GM12892 (cell line): ENCODE results near the gene MAP3K5.
A peak's percentile ranks its signal among the peaks of the same experiment; 100 is the strongest.

Experiments
- DNase-seq: peaks from one replicate; pipeline ENCODE4 v3.0.0; 2011; ENCODE audit not compliant: insufficient read length
- FAIRE-seq: peaks from 2 replicates; lab custom pipeline; 2011; peaks lifted over from hg19 to GRCh38; lab: Jason Lieb, UNC
- POLR2A ChIP-seq: IDR thresholded peaks from 2 replicates; pipeline ENCODE4 v1.6.1; 2011; ENCODE audit warnings: low read depth, low read length, control low read depth
- POLR2AphosphoS5 ChIP-seq: IDR thresholded peaks from 2 replicates; pipeline ENCODE4 v1.6.1; 2011; ENCODE audit warnings: low read depth, low read length, control low read depth
- TAF1 ChIP-seq: IDR thresholded peaks from 2 replicates; pipeline ENCODE4 v1.6.1; 2011; ENCODE audit warnings: low read depth, mild to moderate bottlenecking, control low read depth, low read length, borderline replicate concordance

Gene MAP3K5

DNA sequence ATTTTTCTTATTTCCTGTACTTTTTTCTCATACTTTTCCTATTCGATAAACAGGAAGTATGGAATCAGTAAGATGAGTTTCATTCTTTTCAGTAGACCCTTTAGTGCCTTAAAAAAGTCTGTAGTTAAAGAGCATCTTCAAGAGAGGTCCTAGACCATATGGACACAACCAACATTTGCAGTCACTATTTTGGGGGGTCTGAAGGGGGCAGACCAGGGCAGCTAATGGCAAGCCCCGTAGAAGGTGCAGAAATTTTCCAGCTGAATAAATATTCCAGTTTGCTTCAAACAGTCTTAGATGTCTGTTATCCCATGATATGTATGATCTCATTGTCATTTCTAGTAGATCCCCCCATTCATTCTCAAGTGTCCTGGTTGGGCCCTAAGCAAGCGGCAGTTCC is 52.8 kb downstream of the MAP3K5 start:
- TF ChIP-seq POLR2A (no peak), POLR2AphosphoS5 (no peak)
- no peak for DNase-seq
- no peak for FAIRE-seq

- TF ChIP-seq POLR2A (no peak), TAF1 (no peak), POLR2AphosphoS5 (no peak)
- FAIRE-seq (no peak), DNase-seq (no peak)
These were observed 53.2 kb downstream of the MAP3K5 start for GRCh38 chr6:136739071-136739470.

DNA sequence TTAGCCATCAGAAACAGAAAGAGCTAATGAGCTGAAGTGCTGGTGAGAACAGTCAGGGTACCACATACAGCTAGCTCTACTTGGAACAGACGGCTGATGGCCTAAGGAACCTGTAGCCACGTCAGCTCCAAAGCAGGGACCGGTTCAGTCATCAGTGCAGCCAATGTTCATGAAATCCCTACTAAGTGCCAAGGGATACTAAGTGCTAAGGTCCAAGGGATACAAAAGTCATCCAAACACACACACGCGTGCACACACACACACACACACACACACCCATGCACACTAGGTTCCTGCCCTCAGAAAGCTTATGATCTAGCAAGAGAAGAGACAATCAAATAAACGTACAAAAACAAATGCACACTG is 53.6 kb downstream of the MAP3K5 start:
- FAIRE-seq (peak; percentile 40), DNase-seq (no peak)
- no peak for TF ChIP-seq POLR2A
- TF ChIP-seq POLR2AphosphoS5, result no peak
- no peak for TF ChIP-seq TAF1

DNA sequence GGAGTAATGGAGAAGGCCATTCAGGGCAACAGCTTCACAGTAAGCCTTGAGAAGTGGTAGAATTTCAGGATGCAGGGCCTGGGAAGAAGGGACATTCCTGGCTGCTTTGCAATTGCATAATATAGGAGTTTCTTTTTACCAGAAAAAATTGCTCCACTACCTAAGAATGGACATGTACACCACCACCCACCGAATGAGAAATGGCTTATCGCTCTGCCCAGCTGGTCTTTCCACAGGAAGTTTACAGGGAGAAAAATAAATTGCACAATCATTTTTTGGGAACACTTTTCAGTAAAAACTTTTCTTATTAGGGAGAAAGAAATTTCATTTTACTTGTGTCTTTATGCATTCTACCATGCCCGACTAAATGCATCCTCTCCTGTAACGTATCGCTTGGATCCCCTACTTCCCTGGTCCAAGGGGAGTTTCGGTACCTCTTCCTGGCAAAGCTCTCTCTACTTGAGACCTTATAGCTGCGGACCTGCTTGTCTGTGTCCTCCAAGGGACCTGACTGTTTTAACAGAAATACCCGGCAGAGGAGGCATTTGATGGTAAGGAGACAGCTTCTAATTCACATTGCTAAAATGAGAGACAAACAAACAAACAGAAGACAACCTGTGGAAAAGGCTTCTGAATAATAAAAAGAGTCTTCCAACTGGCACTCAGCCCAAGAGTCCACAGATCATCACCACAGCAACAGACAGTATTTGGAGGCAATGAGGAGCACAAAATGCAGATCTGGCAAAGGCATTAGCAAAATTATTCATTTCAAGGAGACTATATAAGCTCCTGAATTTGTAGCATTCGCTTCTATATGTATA is 54.2 kb downstream of the MAP3K5 start:
- no peak for FAIRE-seq
- no peak for DNase-seq
- TF ChIP-seq TAF1 (no peak), POLR2A (no peak), POLR2AphosphoS5 (no peak)

DNA sequence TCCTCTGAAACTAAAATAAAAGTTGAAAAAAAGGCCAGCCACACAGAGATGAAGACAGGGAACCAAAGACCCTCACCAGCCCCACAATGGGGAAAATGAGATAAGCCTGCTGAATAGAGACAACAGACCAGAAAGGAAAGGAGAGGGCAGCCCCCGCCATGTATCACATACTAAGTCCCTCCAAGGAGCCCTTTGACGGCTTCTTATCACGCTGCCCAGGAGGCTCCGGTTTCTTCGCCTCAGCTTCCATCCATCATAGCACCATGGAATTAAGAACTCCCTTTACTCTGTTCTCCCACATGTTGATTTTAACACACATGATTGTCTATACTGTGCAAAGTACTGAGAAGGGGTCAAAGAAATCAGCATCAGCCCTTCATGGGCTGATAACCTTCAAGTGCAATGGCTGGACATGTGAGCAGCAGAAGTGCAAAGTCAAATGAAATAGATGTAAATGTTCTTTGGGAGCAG is 54.9 kb downstream of the MAP3K5 start:
- TF ChIP-seq POLR2AphosphoS5, result no peak
- no peak for TF ChIP-seq POLR2A
- TF ChIP-seq TAF1, result no peak
- FAIRE-seq (no peak), DNase-seq (no peak)

DNA sequence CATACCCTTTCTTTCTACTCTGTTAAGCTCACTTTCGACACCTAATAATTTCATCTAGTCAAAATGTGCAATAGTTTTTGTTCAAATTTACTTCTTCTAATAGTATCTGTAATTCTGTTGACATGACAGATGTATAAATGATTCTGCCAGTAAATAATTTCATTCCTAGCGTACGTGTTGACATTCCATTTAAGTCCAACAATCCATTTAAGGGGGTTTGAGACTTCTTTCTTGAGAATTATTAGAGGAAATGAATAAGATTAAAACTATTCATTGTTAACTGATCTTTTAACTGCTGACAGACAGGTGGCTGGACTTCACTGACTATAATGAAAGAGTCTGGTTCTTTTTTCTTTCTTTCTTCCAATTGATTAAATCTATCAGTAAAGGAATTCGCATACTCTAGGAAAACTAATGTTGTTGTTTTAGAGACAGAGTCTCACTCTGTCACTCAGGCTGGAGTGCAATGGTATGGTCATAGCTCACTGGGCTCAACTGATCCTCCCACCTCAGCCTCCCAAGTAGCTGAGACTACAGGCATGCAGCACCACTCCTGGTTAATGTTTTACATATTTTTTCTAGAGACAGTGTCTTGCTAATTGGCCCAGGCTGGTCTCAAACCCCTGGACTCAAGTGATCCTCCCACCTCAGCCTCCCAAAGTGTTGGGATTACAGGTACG is 55.9 kb downstream of the MAP3K5 start:
- FAIRE-seq, result peak; percentile 61
- no peak for DNase-seq
- TF ChIP-seq POLR2AphosphoS5, result no peak
- no peak for TF ChIP-seq POLR2A
- TF ChIP-seq TAF1, result no peak

DNA sequence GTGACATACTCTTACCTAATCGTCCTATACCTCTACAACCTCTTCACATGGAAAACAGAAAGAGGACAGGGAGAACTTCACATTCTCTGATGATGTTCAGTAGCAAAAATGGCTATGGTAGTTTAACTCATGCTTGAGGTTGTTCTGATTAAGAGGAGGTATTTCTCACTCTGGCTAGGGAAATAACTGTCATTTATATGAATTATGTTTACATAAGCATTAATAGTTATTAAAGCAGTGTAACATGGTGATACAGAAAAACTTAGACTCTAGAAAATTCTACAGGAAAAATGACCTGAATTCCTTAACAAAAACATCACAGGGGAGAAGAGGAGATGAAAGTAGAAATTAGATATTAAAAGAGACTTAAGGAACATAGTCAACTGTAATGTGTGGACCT is 57.3 kb downstream of the MAP3K5 start:
- TF ChIP-seq TAF1, result no peak
- TF ChIP-seq POLR2AphosphoS5, result no peak
- no peak for DNase-seq
- no peak for FAIRE-seq

DNA sequence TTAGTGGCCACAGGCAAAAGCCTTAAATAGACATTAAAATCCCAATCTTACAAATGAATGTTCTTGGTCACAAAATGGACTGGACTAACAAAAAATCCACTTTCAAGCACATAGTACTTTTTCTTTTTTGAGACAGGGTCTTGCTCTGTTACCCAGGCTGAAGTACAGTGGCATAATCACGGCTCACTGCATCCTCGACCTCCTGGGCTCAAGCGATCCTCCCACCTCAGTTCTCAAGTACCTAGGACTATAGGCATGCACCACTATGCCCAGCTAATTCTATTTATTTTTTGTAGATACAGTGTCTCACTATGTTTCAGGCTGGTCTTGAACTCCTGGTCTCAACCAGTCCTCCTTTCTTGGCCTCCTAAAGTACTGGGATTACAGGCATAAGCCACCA is 59.4 kb downstream of the MAP3K5 start:
- TF ChIP-seq POLR2A (no peak), POLR2AphosphoS5 (no peak), TAF1 (no peak)
- peak; percentile 60 for FAIRE-seq
- DNase-seq, result no peak

DNA sequence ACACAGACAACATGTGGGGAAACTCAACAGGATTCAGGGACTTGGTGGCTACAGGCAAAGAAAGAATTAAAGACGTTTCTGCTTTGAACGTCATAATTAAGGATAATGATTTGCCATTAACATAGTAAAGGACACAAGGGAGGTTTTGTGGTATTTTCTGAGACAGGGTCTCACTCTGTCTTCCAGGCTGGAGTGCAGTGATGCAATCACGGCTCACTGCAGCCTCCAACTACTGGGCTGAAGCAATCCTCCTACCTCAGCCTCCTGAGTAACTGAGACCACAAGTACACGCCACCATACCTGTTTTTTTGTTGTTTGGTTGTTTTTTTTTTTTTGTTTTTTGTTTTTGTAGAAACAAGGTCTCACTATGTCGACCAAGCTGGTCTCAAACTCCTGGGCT is 62.4 kb downstream of the MAP3K5 start:
- no peak for FAIRE-seq
- DNase-seq, result no peak
- no peak for TF ChIP-seq TAF1
- no peak for TF ChIP-seq POLR2A
- no peak for TF ChIP-seq POLR2AphosphoS5

- FAIRE-seq (peak; percentile 67), DNase-seq (no peak)
- TF ChIP-seq TAF1 (no peak), POLR2A (no peak), POLR2AphosphoS5 (no peak)
These were observed 63.2 kb downstream of the MAP3K5 start for GRCh38 chr6:136728976-136729515.

- DNase-seq, result no peak
- no peak for FAIRE-seq
- TF ChIP-seq POLR2A (no peak), TAF1 (no peak), POLR2AphosphoS5 (no peak)
These were observed 64.0 kb downstream of the MAP3K5 start for GRCh38 chr6:136728033-136728939.
